HepG2 (cell line): ENCODE results near the gene ANKRD10.

Source experiments
- NR1H2 ChIP-seq: sonication (generic); formaldehyde crosslinking; IDR thresholded peaks from 2 replicates; pipeline ENCODE4 v1.8.1; 2022; ENCODE audit warnings: low read depth, missing genetic modification reagents, borderline replicate concordance
- SP1 ChIP-seq, 2 experiments: fragments of 450-650 bp in 1 of 2; sonication (generic) in 1 of 2; formaldehyde crosslinking in 1 of 2; IDR thresholded peaks; 2 replicates each; pipeline versions ENCODE4 v1.4.0 to v1.6.1; 2016 to 2020; ENCODE audit warnings: missing genetic modification reagents in 1 of 2
- ZNF235 ChIP-seq: sonication (generic); formaldehyde crosslinking; IDR thresholded peaks from 2 replicates; pipeline ENCODE4 v1.8.1; 2023; ENCODE audit warnings: mild to moderate bottlenecking, missing genetic modification reagents, borderline replicate concordance

DNA sequence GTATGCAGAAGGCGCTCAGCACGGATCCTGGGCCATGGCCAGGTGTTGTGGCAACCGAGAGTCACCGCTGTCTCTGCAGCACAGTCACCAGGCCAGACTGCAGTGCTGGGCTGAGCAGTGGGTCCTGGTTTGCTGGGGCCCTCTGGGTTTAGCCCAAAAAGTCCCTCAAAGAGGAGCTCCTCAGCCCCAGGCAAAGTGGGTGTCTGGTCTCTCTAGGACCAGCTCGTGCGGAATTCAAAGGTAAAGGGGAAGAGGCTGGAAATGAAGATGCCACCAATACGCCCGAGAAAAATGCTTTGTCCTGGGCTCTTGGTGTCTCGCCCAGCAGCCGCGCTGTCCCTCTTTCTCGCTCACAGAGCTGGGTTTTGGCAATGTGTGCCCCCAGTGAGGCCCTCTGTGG lies 38.5 kb upstream of the ANKRD10 start:
- TF ChIP-seq NR1H2 (CRISPR knock-in tag) (no peak), SP1 (IDR thresholded peaks at IDR 0.05) (no peak), SP1 (CRISPR knock-in tag; IDR thresholded peaks at IDR 0.05) (no peak), ZNF235 (CRISPR knock-in tag) (no peak)
